ENCODE data around the gene RNF150.
"Not testable (repeated sequence)": the region's sequence is repeated elsewhere in the genome, so short reads cannot be mapped to it uniquely, and the experiment has no call there.

Gene RNF150

DNA sequence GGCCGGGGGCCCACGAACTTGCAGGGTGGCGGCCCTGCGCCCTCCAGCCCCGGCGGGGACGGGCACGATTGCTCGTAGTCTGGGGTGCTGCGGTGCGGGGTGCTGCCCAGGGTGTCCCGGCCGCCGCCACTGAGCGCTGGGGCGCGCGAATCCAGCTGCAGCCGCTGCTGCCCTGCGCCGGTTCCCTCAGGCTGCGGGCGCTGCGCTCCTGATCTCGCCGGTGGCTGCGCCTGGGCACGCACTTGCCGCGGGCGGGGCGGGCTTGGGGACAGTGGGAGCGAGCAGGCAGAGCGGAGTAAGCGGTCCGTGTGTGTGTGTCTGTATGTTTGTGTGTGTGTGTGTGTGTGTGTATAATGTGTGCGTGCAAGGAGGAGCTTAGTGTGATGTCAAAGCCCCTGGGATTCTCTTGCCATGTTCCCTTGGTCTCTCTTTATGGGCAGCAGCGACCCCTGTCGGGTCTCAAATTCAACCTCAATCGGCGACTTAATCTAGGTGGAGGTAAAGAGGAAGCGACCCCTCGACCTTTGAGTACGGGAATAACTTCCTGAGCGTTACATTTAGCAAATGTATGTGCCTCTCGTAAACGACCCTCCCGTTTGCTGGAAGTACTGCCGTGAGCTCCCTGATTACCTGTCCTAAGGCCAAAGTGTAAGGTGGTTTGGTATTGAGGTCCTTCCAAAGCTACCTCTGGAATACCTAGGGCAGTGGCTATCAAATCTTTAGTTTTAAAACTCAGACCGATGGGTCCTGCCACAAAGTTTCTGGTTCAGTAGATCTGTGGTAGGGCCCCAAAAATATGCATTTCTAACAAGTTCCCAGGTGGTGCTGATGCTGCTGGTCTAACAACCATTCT is at the start of gene RNF150:
RNF150 (minus strand) TSS at position 324 of the 853 bp plus-strand sequence.
- DNase-seq (ENCODE audit: low spot score), result peak; percentile 54

DNA sequence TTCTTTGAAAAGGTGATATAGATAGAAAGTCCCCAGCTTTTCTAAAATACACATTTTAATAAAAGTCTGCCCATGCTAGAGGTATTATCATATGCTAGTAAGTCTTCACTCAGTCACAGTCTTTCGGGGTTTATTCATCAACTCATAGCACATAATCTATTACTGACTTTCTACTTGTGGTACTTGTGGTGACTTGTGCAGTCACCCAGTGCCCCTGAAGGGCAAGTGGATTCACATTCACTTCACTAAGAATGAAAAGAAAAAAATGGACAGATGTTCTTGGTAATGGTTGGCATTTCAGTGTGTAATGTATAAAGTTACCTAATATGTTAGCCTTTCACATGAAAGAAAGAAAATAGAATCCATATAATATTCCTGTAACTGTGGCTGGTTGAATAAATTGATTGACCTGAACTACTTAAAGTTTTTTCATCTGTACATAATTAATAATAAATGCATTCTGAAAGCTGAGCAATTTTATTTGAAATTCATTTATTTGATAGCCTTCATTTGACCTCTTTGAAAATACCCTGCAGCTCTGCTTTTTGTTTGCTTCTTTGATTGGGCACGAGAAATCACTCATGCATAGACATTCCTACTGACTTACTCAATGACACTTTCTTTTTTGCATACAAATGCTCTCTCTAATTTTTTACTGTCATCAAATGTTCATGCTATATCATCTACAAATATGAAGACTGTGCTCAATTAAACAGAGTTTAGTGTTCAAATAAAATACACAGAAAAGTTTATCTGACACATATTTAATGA is 47.9 kb upstream of the RNF150 start:
- no peak for DNase-seq (ENCODE audit: low spot score)

GRCh38 chr4:141179474-141180373 is 46.5 kb upstream of the RNF150 start:
- DNase-seq (ENCODE audit: low spot score), result no peak

GRCh38 chr4:141177171-141177570 is 43.9 kb upstream of the RNF150 start:
- no peak for DNase-seq (ENCODE audit: low spot score)

DNA sequence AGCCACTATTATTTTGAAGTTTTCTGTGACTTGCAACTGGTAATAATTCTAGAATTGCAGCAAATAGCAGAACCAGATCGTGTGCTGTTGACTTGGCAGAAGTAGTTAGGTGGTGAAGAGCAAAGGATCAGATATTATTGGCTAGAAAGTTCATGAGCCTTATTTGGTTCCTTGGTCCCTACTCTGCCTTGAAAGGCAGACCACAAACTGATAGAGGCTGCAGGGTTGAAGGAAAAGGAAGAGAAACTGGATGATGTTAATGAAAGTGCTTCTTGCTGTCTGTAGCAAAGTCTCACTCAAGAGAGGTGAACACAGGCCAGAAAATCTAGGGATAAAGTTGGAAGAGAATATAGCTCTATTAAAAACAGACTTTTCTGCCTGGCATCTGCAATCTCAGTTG is 41.2 kb upstream of the RNF150 start:
- DNase-seq (ENCODE audit: low spot score), result no peak

GRCh38 chr4:141170671-141171070 is 37.4 kb upstream of the RNF150 start:
- no peak for DNase-seq (ENCODE audit: low spot score)

GRCh38 chr4:141169391-141169790 is 36.1 kb upstream of the RNF150 start:
- no peak for DNase-seq (ENCODE audit: low spot score)

DNA sequence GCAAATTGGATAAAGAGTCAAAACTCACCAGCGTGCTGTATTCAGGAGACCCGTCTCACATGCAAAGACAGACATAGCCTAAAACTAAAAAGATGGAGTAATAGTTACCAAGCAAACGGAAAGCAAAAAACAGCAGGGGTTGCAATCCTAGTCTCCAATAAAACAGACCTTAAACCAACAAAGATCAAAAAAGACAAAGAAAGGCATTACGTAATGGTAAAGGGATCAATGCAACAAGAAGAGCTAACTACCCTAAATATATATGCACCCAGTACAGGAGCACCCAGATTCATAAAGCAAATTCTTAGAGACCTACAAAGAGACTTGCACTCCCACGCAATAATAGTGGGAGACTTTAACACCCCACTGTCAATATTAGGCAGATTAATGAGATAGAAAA is 31.7 kb upstream of the RNF150 start:
- DNase-seq (ENCODE audit: low spot score), result not testable (repeated sequence)

- no peak for DNase-seq (ENCODE audit: low spot score)
Measured at GRCh38 chr4:141159027-141159426, 25.8 kb upstream of the RNF150 start.

DNA sequence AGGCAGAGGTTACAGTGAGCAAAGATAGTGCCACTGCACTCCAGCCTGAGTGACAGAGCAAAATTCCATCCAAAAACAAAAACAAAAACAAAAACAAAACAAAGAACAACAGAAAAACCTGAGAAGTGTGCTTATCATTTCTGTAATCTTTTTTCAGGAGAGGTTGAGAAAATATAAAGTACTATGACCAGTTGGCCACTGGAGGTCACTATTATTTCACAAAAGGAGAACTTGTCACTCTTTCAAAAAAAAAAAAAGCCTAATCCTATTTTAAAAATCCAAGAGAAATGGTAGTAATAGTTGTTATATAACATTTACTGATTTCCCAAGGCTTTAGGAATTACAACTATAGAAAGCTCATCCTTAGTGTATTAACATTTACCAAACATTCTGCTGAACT is 24.9 kb upstream of the RNF150 start:
- peak; percentile 3 for DNase-seq (ENCODE audit: low spot score)

GRCh38 chr4:141155586-141155985 is 22.3 kb upstream of the RNF150 start:
- DNase-seq (ENCODE audit: low spot score), result no peak

GRCh38 chr4:141154725-141155124 is 21.5 kb upstream of the RNF150 start:
- no peak for DNase-seq (ENCODE audit: low spot score)

DNA sequence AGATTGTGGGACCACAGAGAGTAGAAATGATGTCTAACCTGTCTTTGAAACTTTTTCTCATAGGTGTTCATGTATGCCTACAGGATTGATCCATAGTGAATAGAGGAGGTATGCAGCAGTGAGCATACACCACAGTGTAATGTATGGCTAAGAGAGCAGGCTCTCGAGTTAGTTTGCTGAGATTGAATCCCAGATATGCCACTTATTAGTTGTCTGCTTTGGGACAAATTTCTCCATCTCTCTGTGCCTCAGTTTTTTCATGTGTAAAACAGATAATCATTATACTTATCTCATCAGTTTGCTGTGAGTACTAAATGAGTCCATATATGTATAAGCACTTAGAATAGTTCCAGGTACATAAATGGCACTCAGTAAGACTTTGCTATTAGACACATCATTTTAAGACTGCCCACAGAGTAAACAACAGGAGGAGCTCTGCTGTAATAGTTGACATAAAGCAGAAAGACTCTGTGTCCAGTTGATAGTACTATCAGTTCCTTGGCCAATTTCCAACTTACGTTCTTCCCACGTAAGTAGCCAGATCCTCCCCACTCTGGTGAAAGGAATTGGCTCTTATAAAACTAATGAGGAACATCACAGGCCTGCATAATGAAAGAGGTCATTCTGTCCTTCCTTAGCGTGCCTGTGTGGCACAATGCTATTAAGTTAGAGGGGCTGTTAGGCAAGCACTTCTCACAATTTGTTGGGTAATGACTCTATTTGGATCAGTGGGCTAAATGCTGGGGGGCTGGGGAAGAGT is 20.7 kb upstream of the RNF150 start:
- no peak for DNase-seq (ENCODE audit: low spot score)

GRCh38 chr4:141144207-141144606 is 10.9 kb upstream of the RNF150 start:
- DNase-seq (ENCODE audit: low spot score), result no peak

- no peak for DNase-seq (ENCODE audit: low spot score)
Measured at GRCh38 chr4:141142423-141142822, 9.2 kb upstream of the RNF150 start.

DNA sequence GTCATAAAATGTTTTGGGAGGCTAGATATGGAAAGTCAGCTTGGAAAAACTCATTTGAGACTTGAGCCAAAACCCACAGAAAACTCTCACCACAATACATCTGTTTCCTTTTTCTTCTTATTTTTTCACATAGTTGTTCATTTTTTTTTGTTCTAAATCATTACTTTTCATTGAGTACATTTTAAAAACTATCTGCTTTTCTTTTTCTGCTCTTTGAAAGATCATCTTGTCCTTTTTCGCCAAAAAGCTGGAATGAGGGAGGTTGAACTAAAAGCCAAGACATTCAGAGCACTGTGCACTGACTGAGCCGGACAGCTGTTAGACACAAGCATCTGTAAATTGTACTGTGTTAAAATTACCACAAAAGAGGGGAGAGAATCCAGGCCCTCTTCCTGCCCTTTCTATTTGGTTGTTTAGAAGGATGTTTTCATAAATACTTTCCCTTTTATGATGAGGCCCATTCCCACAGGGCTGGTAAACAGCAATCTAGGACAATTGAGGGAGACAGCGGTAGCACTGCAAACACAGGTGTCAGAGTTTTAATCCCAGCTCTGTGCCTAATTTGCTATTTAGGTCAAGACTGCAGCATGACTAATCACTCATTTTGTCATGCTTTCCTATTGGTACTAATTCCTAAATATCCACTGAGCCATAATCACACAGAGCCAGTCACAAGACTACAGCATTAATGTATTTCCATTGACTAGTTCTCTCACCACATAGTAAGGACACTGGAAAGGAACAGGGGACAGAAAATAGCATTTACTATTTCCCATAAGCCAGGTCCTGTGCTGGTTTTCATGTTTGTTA is 7.3 kb upstream of the RNF150 start:
- DNase-seq (ENCODE audit: low spot score), result no peak

DNA sequence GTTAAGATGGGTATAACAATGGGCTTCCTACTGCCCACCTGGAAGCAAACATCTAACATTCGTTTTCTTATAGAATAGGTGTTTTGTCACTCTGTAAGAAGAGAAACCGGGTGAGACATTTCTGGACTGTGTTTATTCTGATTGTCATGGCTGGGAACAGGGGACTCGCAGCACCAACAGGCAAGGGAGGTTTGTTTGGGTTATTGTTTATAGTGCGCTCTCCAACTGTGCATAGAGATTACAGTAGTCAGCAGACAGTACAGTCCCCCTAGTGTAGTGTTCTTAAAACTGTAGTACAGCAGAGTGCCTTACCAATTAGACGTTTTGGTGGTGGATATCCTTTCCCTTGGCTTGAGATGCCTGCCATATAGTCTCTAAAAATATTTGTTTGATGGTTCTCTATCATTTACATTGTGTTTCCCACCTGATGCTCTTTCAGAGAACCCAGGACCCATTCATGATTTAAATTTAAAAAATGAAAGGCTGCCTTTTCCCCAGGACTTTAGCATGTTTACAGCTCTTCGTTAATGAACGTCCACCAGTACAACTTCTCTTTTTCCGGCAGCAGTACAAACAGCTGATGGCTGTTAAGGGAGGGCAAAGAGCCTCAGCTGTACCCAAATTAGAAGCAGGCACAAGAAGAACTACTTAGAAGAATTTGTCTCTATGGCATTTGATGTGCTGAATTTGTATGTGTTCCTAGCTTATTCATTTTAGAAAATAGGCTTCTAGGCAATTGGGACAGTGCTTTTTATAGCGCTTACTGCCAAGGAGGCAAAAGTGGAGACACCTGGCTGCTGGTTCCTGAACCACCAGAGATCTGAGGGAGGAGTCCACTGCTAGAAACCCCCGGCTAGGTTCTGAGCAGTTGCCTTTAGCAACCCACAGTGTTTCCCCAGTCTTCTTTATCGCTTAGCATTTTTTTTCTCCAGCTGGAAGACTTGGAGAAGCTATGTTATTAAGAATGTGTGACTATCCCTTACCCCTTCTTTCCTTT is 1.0 kb upstream of the RNF150 start:
- no peak for DNase-seq (ENCODE audit: low spot score)

DNA sequence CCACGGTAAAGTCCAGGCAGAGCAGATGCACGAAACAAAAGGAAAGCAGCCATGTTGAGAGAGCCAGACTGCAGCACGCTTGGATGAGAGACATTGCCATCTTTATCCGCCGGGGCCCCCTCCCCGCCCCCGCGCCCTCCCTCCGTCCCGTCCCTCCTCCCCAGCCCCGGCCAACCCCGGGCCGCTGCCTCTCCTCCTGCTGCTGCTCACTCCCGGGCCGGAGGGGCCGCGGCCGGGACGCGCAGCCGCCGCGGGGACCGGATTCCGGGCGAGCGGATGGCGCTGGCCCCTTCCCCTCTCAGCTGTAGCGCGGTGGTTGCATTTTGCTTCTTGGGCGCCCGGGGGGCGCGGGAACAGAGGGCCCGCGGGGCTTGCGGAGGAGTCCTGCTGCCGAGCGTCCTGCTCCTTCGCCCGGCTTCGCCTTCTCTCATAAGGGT is 542 bp downstream of the RNF150 start:
- no peak for DNase-seq (ENCODE audit: low spot score)

DNA sequence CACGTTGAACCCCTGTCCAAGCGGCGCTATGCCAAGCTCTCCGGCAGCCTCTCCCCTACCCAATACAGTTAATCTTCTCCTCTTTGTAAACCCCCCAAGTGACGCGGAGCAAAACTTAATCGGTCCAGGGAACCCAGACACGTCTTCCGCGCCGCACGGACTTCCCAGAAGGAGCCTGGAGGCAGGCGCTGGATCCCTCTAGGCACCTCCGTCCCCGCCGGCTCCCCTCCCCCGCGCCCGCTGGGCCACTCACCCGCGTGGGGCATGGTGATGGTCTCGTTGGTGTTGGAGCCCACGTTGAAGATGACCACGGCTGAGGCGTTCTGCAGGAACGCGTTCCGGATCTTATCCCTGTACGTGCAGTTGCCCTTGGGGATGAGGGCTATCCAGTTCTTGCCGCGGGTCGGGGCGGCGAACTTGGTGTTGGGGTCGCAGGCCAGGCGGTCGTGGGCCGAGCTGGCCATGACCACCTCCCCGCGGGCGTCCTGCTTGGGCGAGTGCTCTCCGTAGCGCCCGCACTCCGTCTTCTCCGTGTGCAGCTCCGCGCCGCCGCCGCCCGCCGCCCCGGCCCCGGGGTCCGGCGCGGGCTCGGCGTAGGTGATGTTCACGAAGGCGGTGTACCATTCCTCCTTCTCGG is 1.1 kb downstream of the RNF150 start:
- DNase-seq (ENCODE audit: low spot score), result no peak

Measured in activated CD4-positive, alpha-beta T cell treated with anti-CD3 and anti-CD28 coated beads, Interleukin-2, Interleukin-4, amounts not matched to agents 100 ng/mL and 50 ng/mL, durations not matched to agents 16 hours and 8 hours (primary cell).